ENCODE results near the gene HOMER1.

The HOMER1 gene

GRCh38 chr5:79513704-79514390, at the start of gene HOMER1:
HOMER1 (minus strand) TSS chr5:79514134; CDS start chr5:79512774, 1,360 bp downstream.
- peak; percentile 43 for DNase-seq (ENCODE audit: low read depth)

DNA sequence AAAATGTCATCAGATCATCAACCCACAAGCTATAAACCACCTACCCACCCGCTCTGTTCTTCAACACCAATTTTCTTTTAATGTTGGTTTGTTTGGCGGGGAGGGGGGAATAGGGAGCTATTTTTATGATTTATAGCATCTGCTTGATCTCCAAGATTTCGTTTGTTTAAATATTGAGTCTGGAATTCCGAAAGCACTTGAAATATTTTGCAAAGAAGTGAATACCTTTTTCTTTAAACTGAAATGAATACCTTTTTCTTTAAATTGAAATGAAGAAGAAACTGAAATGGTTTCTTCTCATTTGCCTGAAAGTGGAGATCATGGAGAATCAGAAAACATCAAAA, 49.3 kb upstream of the HOMER1 start:
- no peak for DNase-seq (ENCODE audit: low read depth)

- no peak for DNase-seq (ENCODE audit: low read depth)
These were observed 48.7 kb upstream of the HOMER1 start for GRCh38 chr5:79562351-79563246.

GRCh38 chr5:79561525-79561893, 47.6 kb upstream of the HOMER1 start:
- DNase-seq (ENCODE audit: low read depth) = no peak

- DNase-seq (ENCODE audit: low read depth) = no peak
These were observed 47.0 kb upstream of the HOMER1 start for GRCh38 chr5:79560771-79561524.

- DNase-seq (ENCODE audit: low read depth) = no peak
These were observed 41.5 kb upstream of the HOMER1 start for GRCh38 chr5:79555418-79555817.

GRCh38 chr5:79552984-79553383, 39.0 kb upstream of the HOMER1 start:
- no peak for DNase-seq (ENCODE audit: low read depth)

DNA sequence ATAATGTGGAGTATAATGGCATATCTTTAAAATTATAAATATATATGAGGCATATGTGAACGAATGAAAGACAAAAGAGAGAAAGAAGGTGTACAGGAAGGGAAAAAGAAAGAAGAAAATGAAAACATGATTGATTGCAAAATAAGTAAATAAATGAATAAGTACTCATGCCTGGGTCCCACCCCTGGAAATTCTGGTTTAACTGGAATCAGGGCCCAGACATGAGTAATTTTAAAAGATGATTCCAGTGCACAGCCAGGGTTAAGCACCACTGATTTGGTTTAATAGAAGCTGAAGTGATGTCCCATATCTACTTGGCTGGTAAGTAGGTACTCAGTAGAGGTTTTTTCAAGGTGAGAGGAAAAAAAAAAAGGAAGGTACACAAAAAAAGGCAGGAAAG, 34.0 kb upstream of the HOMER1 start:
- no peak for DNase-seq (ENCODE audit: low read depth)

DNA sequence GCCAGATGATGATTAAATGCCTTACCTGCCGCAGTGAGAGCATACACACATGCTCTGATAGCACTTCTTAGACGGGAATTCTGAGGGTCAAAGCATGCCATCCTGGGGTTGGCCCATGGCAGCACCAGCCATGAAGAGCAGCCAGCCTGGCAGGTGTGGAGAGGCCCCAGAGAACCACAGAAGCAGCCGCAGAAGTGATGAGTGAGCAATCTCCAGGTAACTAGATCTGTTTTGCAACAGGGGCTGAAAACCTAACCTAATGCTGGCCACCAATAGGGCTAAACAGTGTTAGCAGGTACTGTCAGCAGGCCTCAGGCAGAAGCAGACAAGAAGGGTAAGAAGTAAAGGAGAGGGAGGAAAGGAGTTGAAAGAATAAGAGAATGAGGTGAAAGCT, 33.5 kb upstream of the HOMER1 start:
- no peak for DNase-seq (ENCODE audit: low read depth)

DNA sequence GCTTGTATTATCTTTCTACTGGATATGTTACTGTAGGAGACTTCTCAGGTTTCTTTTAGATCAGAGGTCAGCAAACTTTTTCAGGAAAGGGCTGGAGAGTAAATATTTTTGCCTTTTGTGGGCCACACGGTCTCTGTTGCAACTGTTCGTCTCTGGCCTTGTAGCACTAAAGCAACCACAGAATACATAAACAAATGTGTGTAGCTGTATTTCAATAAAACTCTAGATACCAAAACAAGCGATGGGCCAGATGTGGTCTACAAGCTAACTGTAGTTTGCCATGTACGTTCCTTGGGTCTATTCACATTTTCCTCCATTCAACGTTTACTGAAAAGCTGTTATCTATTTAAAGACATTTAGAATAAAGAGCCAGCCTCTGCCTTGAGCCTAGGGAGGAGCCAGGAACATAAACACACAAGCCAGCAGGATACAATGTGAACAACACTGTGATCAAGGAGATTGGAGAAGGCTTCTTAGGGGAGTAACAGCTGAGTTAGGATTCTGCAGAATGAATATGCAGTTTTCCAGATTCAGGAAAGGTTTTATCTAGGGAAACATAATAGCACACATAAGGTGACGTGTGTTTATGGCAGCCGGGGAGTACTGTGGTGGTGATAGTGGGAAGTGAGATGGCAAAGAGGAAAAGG, 33.0 kb upstream of the HOMER1 start:
- no peak for DNase-seq (ENCODE audit: low read depth)

GRCh38 chr5:79544131-79544530, 30.2 kb upstream of the HOMER1 start:
- no peak for DNase-seq (ENCODE audit: low read depth)

- DNase-seq (ENCODE audit: low read depth) = no peak
These were observed 27.0 kb upstream of the HOMER1 start for GRCh38 chr5:79540939-79541338.

DNA sequence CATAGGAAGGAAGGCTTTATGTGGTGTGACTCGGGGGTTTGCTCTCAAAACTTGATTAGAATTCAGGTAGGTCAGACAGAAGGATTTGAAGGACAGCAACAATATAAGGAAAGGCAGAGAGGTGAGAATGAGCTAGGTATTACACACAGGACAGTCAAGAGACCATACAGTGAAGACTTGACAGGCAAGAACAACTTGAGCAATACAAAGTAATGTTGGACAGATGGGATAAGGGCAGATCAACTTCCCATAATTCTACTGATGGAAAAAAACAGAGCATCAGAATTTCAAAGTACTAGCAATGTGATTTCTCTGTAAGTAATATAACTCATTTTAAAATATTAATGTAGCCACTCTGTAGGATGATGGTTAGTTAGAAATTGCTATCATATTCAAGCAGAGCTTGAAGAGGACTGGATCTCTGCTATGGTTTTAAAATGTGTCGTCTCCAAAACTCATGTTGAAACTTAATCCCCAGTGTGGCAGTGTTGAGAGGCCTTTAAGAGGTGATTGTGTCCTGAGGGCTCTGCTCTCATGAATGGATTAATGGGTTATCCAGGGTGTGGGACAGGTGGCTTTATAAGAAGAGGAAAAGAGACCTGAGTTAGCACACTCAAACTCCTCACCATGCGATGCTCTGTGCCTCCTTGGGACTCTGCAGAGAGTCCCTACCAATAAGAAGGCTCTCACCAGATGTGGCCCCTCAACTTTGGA, 22.4 kb upstream of the HOMER1 start:
- no peak for DNase-seq (ENCODE audit: low read depth)

- DNase-seq (ENCODE audit: low read depth) = no peak
These were observed 21.7 kb upstream of the HOMER1 start for GRCh38 chr5:79535477-79536192.

- no peak for DNase-seq (ENCODE audit: low read depth)
These were observed 15.2 kb upstream of the HOMER1 start for GRCh38 chr5:79529110-79529509.

GRCh38 chr5:79527431-79527830, 13.5 kb upstream of the HOMER1 start:
- no peak for DNase-seq (ENCODE audit: low read depth)

DNA sequence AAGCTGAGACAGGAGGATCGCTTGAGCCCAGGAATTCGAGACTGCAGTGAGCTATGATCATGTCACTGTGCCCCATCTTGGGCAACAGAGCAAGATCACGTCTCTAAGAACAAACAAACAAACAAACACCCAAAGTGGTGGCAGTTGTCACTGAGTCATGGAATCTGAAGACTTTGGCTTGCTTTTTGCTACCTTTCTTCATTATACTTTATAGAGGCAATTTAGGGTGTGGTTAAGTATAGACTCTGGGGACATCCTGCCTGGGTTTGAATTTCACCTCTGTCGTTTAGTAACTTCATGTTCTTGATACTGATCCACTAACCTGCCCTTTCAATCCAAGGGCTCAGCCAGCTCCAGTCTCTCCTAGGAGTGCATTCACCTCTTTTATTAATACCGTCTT, 13.0 kb upstream of the HOMER1 start:
- no peak for DNase-seq (ENCODE audit: low read depth)

- no peak for DNase-seq (ENCODE audit: low read depth)
These were observed 12.6 kb upstream of the HOMER1 start for GRCh38 chr5:79526493-79526892.

GRCh38 chr5:79521156-79521555, 7.2 kb upstream of the HOMER1 start:
- no peak for DNase-seq (ENCODE audit: low read depth)

DNA sequence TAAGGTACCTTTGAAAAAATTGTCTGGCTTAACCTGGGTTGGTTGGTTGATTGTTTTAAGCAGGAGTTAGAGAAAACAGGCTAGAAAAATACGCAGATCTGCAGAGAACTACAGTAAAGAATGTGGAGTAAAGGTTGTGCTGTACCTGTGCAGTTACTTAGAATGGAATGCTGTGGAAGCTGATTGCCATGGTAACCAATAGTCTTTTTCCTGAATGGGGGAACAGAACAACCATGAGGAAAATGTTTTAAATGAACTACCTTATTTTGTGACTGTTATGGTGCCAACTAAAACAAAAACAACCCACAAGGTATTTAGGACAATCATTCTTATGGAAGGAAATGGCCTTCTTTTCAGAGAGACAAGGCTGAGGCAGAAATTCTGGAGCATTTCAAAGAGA, 4.8 kb upstream of the HOMER1 start:
- no peak for DNase-seq (ENCODE audit: low read depth)

GRCh38 chr5:79517601-79518000, 3.7 kb upstream of the HOMER1 start:
- DNase-seq (ENCODE audit: low read depth) = no peak

All from stimulated activated CD8-positive, alpha-beta memory T cell treated with anti-CD3 and anti-CD28 coated beads, Interleukin-12 subunit alpha, Interleukin-12 subunit beta, amount 100 ng/mL, for 1 hour (primary cell).